HG03521 (cell line): ENCODE results near the gene TSNAXIP1.
"Not testable (repeated sequence)": the region's sequence is repeated elsewhere in the genome, so short reads cannot be mapped to it uniquely, and the experiment has no call there.

Experiments used
- ATAC-seq: cut with Tn5 transposase; IDR thresholded peaks from one replicate; pipeline ENCODE4 v1.9.1; 2021; ENCODE audit warnings: mild to moderate bottlenecking, moderate library complexity; ENCODE audit not compliant: unreplicated experiment

TSNAXIP1 gene

GRCh38 chr16:67833415-67834241 is 26.9 kb downstream of the TSNAXIP1 start:
- ATAC-seq, result peak; percentile 95

GRCh38 chr16:67834242-67834614 is 27.5 kb downstream of the TSNAXIP1 start:
- ATAC-seq, result no peak

- not testable (repeated sequence) for ATAC-seq
Measured at GRCh38 chr16:67837190-67837589, 30.5 kb downstream of the TSNAXIP1 start.

GRCh38 chr16:67837811-67838210 is 31.1 kb downstream of the TSNAXIP1 start:
- ATAC-seq, result no peak

GRCh38 chr16:67841198-67841815 is 34.6 kb downstream of the TSNAXIP1 start:
- no peak for ATAC-seq

- ATAC-seq, result peak; percentile 43
Measured at GRCh38 chr16:67841816-67842508, 35.3 kb downstream of the TSNAXIP1 start, which contains the start of gene THAP11. Gene THAP11 (plus strand): TSS chr16:67842320. CDS start chr16:67842555, 235 bp downstream.

GRCh38 chr16:67842509-67843342 is 36.0 kb downstream of the TSNAXIP1 start:
- ATAC-seq, result peak; percentile 3

GRCh38 chr16:67843343-67843765 is 36.7 kb downstream of the TSNAXIP1 start:
- no peak for ATAC-seq

GRCh38 chr16:67844497-67844896 is 37.8 kb downstream of the TSNAXIP1 start:
- ATAC-seq, result no peak

- no peak for ATAC-seq
Measured at GRCh38 chr16:67845291-67846062, 38.8 kb downstream of the TSNAXIP1 start.

GRCh38 chr16:67846063-67846319 is 39.3 kb downstream of the TSNAXIP1 start:
- ATAC-seq, result no peak

GRCh38 chr16:67846320-67847063 is 39.8 kb downstream of the TSNAXIP1 start, which contains the start of gene NUTF2:
Gene NUTF2 (plus strand): TSS chr16:67846933. CDS start chr16:67865131, 18,198 bp downstream.
- ATAC-seq, result peak; percentile 57

GRCh38 chr16:67847064-67847861 is 40.6 kb downstream of the TSNAXIP1 start, which contains the start of gene CENPT:
Gene CENPT (minus strand): TSS chr16:67847693. CDS start chr16:67833859, 13,834 bp downstream.
- ATAC-seq, result peak; percentile 37

GRCh38 chr16:67848118-67848517 is 41.4 kb downstream of the TSNAXIP1 start:
- no peak for ATAC-seq

GRCh38 chr16:67853670-67854069 is 47.0 kb downstream of the TSNAXIP1 start:
- ATAC-seq, result no peak

GRCh38 chr16:67855789-67856188 is 49.1 kb downstream of the TSNAXIP1 start:
- ATAC-seq, result no peak

- ATAC-seq, result no peak
Measured at GRCh38 chr16:67856927-67857546, 50.3 kb downstream of the TSNAXIP1 start.
